ENCODE measurements around the gene EMC6.

Gene EMC6

GRCh38 chr17:3641014-3641413 lies 27.6 kb upstream of the EMC6 start:
- DNase-seq (ENCODE audit: extremely low spot score): no peak
- POLR2A ChIA-PET: no interaction called here
- CTCF ChIA-PET: interaction anchor here (1.1 to 1.2 kb wide), 2 partner anchors 9 to 38 kb away, joined by 3 read pairs; no protein-coding TSS in a partner anchor
- TF ChIP-seq CTCF (IDR thresholded peaks at IDR 0.05; ENCODE audit: control extremely low read depth, extremely low read depth, low read depth, missing control alignments): no peak

- POLR2A ChIA-PET: no interaction called here
- TF ChIP-seq CTCF (IDR thresholded peaks at IDR 0.05; ENCODE audit: control extremely low read depth, extremely low read depth, low read depth, missing control alignments): no peak
- DNase-seq (ENCODE audit: extremely low spot score): no peak
- CTCF ChIA-PET: no interaction called here
Observed at GRCh38 chr17:3641717-3642486, 26.7 kb upstream of the EMC6 start.

- CTCF ChIA-PET: interaction anchor here (1.0 to 2.4 kb wide), 4 partner anchors 22 to 93 kb away, joined by 3 to 7 read pairs (median 3); no protein-coding TSS in a partner anchor
- no peak for TF ChIP-seq CTCF (IDR thresholded peaks at IDR 0.05; ENCODE audit: control extremely low read depth, extremely low read depth, low read depth, missing control alignments)
- POLR2A ChIA-PET: no interaction called here
- DNase-seq (ENCODE audit: extremely low spot score): no peak
Observed at GRCh38 chr17:3643889-3644349, 24.7 kb upstream of the EMC6 start.

GRCh38 chr17:3645310-3645709 lies 23.3 kb upstream of the EMC6 start:
- POLR2A ChIA-PET: no interaction called here
- CTCF ChIA-PET: interaction anchor here (1.3 to 2.4 kb wide), 2 partner anchors 9 to 42 kb away, joined by 3 to 7 read pairs; partner anchors contain the start of genes CTNS and SHPK
- no peak for DNase-seq (ENCODE audit: extremely low spot score)
- no peak for TF ChIP-seq CTCF (IDR thresholded peaks at IDR 0.05; ENCODE audit: control extremely low read depth, extremely low read depth, low read depth, missing control alignments)

- POLR2A ChIA-PET: no interaction called here
- no peak for TF ChIP-seq CTCF (IDR thresholded peaks at IDR 0.05; ENCODE audit: control extremely low read depth, extremely low read depth, low read depth, missing control alignments)
- no peak for DNase-seq (ENCODE audit: extremely low spot score)
- CTCF ChIA-PET: interaction anchor here (0.9 to 2.2 kb wide), 6 partner anchors 9 to 599 kb away, joined by 3 to 6 read pairs (median 3); partner anchors contain the start of gene EMC6
Observed at GRCh38 chr17:3647251-3647650, 21.4 kb upstream of the EMC6 start.

GRCh38 chr17:3647769-3648555 lies 20.6 kb upstream of the EMC6 start:
- ChIA-PET CTCF (interaction anchor here (0.9 to 2.2 kb wide), 9 partner anchors 9 to 600 kb away, joined by 3 to 6 read pairs (median 3); partner anchors contain the start of gene SHPK), POLR2A (no interaction called here)
- peak; percentile 26 for TF ChIP-seq CTCF (IDR thresholded peaks at IDR 0.05; ENCODE audit: control extremely low read depth, extremely low read depth, low read depth, missing control alignments)
- DNase-seq (ENCODE audit: extremely low spot score): peak; percentile 66
